DND-41 (cell line): ENCODE data around the gene FCN2.

Experiments used
- CTCF ChIP-seq: IDR thresholded peaks from 2 replicates; pipeline ENCODE4 v1.5.1; 2012; ENCODE audit warnings: borderline replicate concordance, low read length, moderate library complexity, mild to moderate bottlenecking; ENCODE audit not compliant: poor library complexity, severe bottlenecking; ENCODE audit errors: extremely low read depth
- EZH2 ChIP-seq: IDR thresholded peaks from 3 replicates; pipeline ENCODE4 v1.6.1; 2012; ENCODE audit warnings: borderline replicate concordance, low read depth, mild to moderate bottlenecking, moderate library complexity, low read length, inconsistent platforms; ENCODE audit not compliant: severe bottlenecking

GRCh38 chr9:134928436-134929192 lies 48.0 kb downstream of the FCN2 start:
- no peak for TF ChIP-seq CTCF
- no peak for TF ChIP-seq EZH2
